Ramos (cell line): ENCODE measurements around the gene UPF1.

ENCODE experiments used
- in situ Hi-C: fragments of 300-500 bp; cut with MboI; formaldehyde crosslinking; loops from one replicate; pipeline ENCODE4 v1.14.3; 2022; ENCODE audit warnings: low sequenced_read_pairs; ENCODE audit not compliant: unreplicated experiment

Gene UPF1

GRCh38 chr19:18853755-18854427, 22.1 kb downstream of the UPF1 start:
- in situ Hi-C loops = loop anchor here (10.0 kb wide), 1 partner anchor 399 kb away; no protein-coding TSS in a partner anchor

- in situ Hi-C loops = loop anchor here (10.0 kb wide), 1 partner anchor 400 kb away; no protein-coding TSS in a partner anchor
Observed at GRCh38 chr19:18854982-18855381, 23.2 kb downstream of the UPF1 start.

- in situ Hi-C loops = loop anchor here (10.0 kb wide), 1 partner anchor 401 kb away; no protein-coding TSS in a partner anchor
Observed at GRCh38 chr19:18855647-18856384, 24.1 kb downstream of the UPF1 start.

- in situ Hi-C loops = loop anchor here (10.0 kb wide), 1 partner anchor 402 kb away; no protein-coding TSS in a partner anchor
Observed at GRCh38 chr19:18856385-18857126, 24.8 kb downstream of the UPF1 start.

- in situ Hi-C loops = loop anchor here (10.0 kb wide), 1 partner anchor 402 kb away; no protein-coding TSS in a partner anchor
Observed at GRCh38 chr19:18857223-18857622, 25.5 kb downstream of the UPF1 start.

- in situ Hi-C loops = loop anchor here (10.0 kb wide), 1 partner anchor 404 kb away; no protein-coding TSS in a partner anchor
Observed at GRCh38 chr19:18858906-18859646, 27.3 kb downstream of the UPF1 start.

GRCh38 chr19:18859676-18860301, 28.0 kb downstream of the UPF1 start:
- in situ Hi-C loops = loop anchor here (10.0 kb wide), 1 partner anchor 405 kb away; no protein-coding TSS in a partner anchor

GRCh38 chr19:18860302-18860700, 28.5 kb downstream of the UPF1 start:
- in situ Hi-C loops = no loop called here

- in situ Hi-C loops = no loop called here
Observed at GRCh38 chr19:18860725-18861124, 29.0 kb downstream of the UPF1 start.

GRCh38 chr19:18861235-18861634, 29.5 kb downstream of the UPF1 start:
- in situ Hi-C loops = no loop called here

- in situ Hi-C loops = no loop called here
Observed at GRCh38 chr19:18861917-18862316, 30.2 kb downstream of the UPF1 start.

- in situ Hi-C loops = no loop called here
Observed at GRCh38 chr19:18862976-18863842, 31.4 kb downstream of the UPF1 start.

GRCh38 chr19:18863843-18864362, 32.1 kb downstream of the UPF1 start:
- in situ Hi-C loops = no loop called here

- in situ Hi-C loops = no loop called here
Observed at GRCh38 chr19:18865106-18865972, 33.6 kb downstream of the UPF1 start.

GRCh38 chr19:18865973-18866799, 34.4 kb downstream of the UPF1 start:
- in situ Hi-C loops = no loop called here

- in situ Hi-C loops = no loop called here
Observed at GRCh38 chr19:18866800-18867123, 35.0 kb downstream of the UPF1 start.

GRCh38 chr19:18867199-18867598, 35.4 kb downstream of the UPF1 start:
- in situ Hi-C loops = no loop called here
